ENCODE data around the gene NFKB2.

The NFKB2 gene

GRCh38 chr10:102408728-102409603, 13.5 kb downstream of the NFKB2 start:
- DNase-seq (ENCODE audit: low read depth): no peak

- DNase-seq (ENCODE audit: low read depth): no peak
Measured at GRCh38 chr10:102409604-102410428, 14.3 kb downstream of the NFKB2 start.

GRCh38 chr10:102410429-102411073, 15.0 kb downstream of the NFKB2 start:
- DNase-seq (ENCODE audit: low read depth): no peak

- no peak for DNase-seq (ENCODE audit: low read depth)
Measured at GRCh38 chr10:102411341-102412255, 16.1 kb downstream of the NFKB2 start.

- DNase-seq (ENCODE audit: low read depth): no peak
Measured at GRCh38 chr10:102412293-102412692, 16.8 kb downstream of the NFKB2 start.

GRCh38 chr10:102413053-102413705, 17.7 kb downstream of the NFKB2 start:
- DNase-seq (ENCODE audit: low read depth): no peak

- DNase-seq (ENCODE audit: low read depth): no peak
Measured at GRCh38 chr10:102413806-102414561, 18.5 kb downstream of the NFKB2 start.

- no peak for DNase-seq (ENCODE audit: low read depth)
Measured at GRCh38 chr10:102414749-102415148, 19.2 kb downstream of the NFKB2 start.

GRCh38 chr10:102416283-102416682, 20.8 kb downstream of the NFKB2 start:
- DNase-seq (ENCODE audit: low read depth): no peak

- DNase-seq (ENCODE audit: low read depth): no peak
Measured at GRCh38 chr10:102416695-102417094, 21.2 kb downstream of the NFKB2 start.

GRCh38 chr10:102418622-102419268, 23.2 kb downstream of the NFKB2 start, which contains the start of gene PSD:
Gene PSD (minus strand): TSS chr10:102418785. CDS start chr10:102417038, 1,747 bp downstream.
- no peak for DNase-seq (ENCODE audit: low read depth)

GRCh38 chr10:102419269-102420180, 24.0 kb downstream of the NFKB2 start:
- DNase-seq (ENCODE audit: low read depth): peak; percentile 42

- DNase-seq (ENCODE audit: low read depth): no peak
Measured at GRCh38 chr10:102420181-102420713, 24.7 kb downstream of the NFKB2 start.

GRCh38 chr10:102420714-102421506, 25.4 kb downstream of the NFKB2 start, which contains the start of gene FBXL15:
Gene FBXL15 (plus strand): TSS chr10:102420836. CDS start chr10:102421130, 294 bp downstream.
- DNase-seq (ENCODE audit: low read depth): peak; percentile 95

- no peak for DNase-seq (ENCODE audit: low read depth)
Measured at GRCh38 chr10:102421507-102421756, 25.9 kb downstream of the NFKB2 start.

GRCh38 chr10:102421757-102422512, 26.4 kb downstream of the NFKB2 start:
- peak; percentile 64 for DNase-seq (ENCODE audit: low read depth)

Measured in CMK (cell line).